Dedifferentiated amniotic fluid mesenchymal stem cell (primary cell): ENCODE data around the gene TOMM6.

ENCODE experiments used
- DNase-seq: peaks from one replicate; pipeline ENCODE4 v3.0.0-alpha.2; 2016; ENCODE audit errors: extremely low spot score

Gene TOMM6

DNA sequence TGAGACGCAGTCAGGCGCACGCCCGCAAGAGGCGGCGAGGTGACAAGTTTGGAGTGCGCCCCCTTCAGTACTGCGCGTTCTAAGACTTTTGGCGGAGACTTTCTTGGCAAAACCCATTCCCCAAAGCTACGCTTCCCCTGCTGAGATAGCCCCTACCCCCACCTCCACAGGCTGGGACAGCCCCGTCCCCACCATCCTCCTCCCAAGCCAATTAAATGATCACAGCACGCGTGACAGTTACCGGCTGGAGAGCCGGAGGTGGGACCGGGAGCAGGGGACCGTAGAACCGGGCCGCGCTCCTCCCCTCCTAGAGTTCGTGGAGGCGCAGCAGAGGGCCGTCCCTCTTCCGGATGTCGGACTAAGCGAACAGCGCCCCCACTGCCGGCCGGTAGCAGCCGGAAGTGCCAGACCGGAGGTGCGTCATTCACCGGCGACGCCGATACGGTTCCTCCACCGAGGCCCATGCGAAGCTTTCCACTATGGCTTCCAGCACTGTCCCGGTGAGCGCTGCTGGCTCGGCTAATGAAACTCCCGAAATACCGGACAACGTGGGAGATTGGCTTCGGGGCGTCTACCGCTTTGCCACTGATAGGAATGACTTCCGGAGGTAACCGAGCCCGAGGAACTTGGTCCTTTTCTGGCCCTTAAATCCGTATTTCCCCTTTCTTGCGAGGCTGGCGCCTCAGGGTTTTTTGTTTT lies at the start of gene TOMM6:
Gene TOMM6, plus strand, starts transcription at position 476 of the 699 bp plus-strand sequence. Its CDS starts 4 bp downstream, at position 480.
- peak; percentile 93 for DNase-seq

GRCh38 chr6:41739041-41739440 lies 48.5 kb upstream of the TOMM6 start:
- no peak for DNase-seq

- no peak for DNase-seq
These were observed 46.9 kb upstream of the TOMM6 start for GRCh38 chr6:41740366-41741162.

- no peak for DNase-seq
These were observed 45.6 kb upstream of the TOMM6 start for GRCh38 chr6:41741625-41742490.

DNA sequence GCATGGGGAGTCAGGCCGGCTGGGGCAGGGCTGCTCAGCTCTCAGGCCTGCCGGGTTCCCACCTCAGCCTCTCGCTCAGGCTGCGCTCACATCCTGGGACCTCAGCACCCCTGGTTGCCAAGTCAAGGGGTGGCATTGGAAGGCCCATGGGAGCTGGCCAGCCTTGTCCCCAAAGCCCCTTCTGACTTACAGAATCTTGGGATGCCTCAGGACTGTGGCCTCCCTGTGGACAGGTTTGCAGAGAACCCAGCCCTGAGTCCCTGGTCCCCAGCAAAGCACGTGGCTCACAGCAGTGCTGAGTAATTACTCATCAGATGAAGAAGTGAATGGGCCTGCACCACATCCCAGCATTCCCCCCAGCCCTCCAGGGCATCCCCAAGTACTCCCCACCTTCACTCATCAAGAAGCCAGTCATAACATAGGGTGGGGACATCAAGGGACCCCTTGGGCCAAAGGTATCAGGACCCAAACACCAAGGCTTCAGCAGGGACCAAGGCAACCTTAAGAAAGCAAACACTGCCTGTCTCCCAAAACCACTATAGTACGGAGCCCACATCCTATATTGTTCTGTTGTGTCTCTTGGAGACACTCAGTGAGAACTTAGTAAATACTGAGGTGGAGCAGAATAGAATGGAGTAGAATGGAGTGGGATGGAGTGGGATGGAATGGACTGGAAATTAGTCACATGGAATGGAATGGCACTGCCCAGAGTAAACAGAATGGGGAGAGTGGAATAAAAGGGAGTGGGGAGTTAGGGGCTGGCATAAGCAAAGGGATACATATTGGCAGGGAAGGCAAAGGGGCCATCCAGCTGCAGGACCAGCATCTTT lies 43.9 kb upstream of the TOMM6 start:
- DNase-seq, result no peak

DNA sequence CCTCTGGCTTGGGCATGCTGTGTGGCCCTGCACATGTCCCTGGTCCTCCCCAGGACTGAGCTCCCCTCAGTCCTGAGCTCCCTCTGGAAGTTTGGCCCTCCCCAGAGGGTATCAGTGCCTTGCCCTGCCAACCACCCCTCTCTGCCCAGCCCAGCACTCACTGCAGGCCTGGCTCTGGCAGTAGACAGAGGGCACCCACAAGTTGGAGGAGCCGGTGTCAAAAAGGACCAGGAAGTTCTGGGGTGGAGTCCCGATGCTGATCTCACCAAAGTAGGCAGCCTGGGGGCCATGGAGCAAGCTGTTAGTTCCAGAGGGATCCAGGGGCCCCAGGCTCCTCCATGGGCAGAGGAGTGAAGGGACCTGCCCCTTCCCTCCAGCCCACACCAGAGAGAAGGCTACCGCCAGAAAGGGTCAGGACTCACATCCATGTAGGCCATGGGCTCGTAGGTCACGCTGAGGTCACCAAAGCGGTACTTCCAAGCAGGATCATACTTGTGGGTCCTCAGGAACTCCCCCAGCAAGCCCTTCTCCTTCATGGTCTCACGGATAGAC lies 43.2 kb upstream of the TOMM6 start:
- no peak for DNase-seq

DNA sequence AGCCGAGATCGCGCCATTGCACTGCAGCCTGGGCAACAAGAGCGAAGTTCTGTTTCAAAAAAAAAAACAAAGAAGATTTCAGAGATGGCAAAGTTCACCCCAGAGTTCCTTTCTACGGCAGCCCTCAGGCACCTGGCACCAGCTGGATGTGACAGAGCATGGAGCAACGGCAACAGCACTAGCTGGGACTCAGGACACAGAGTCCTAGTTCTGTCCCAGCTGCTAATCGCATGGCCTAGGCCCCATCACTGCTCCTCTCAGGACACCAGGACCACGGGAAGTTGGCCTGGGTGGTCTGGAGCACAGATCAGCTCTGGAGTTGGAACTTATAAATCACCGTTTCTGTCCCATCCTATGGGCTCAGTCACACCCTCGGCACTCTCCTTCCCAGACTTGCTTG lies 41.4 kb upstream of the TOMM6 start:
- no peak for DNase-seq

GRCh38 chr6:41747256-41748101 lies 40.0 kb upstream of the TOMM6 start, which contains the start of gene PGC:
Gene PGC, minus strand, starts transcription at chr6:41747397. Its CDS starts 63 bp downstream, at chr6:41747334.
- no peak for DNase-seq

GRCh38 chr6:41748102-41748477 lies 39.4 kb upstream of the TOMM6 start:
- no peak for DNase-seq

- no peak for DNase-seq
These were observed 39.0 kb upstream of the TOMM6 start for GRCh38 chr6:41748542-41748941.

- no peak for DNase-seq
These were observed 37.1 kb upstream of the TOMM6 start for GRCh38 chr6:41750374-41750773.

GRCh38 chr6:41755895-41756294 lies 31.6 kb upstream of the TOMM6 start:
- no peak for DNase-seq

GRCh38 chr6:41756354-41756753 lies 31.1 kb upstream of the TOMM6 start:
- DNase-seq, result no peak

DNA sequence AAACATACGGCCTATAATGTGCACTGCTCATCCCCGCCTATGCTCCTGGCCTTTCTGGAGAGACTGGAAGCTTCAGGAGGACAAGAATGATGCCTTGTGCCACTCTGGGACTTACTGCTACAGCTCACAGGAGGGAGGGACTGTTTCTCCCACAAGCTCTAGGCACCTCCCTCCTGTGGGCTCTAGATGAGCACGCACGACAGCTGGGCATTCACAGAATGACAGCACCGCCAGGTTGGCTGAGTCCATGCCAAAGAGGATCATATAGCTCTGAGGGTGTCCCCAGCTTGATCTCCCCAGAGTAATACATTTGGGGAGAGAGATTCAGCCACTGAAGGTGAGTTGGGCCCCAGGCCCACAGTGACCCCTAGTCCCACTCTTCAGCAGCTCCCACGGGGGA lies 30.2 kb upstream of the TOMM6 start:
- DNase-seq, result no peak

- no peak for DNase-seq
These were observed 29.4 kb upstream of the TOMM6 start for GRCh38 chr6:41757931-41758640.

- no peak for DNase-seq
These were observed 28.9 kb upstream of the TOMM6 start for GRCh38 chr6:41758641-41759035.

- no peak for DNase-seq
These were observed 28.2 kb upstream of the TOMM6 start for GRCh38 chr6:41759106-41759904.

DNA sequence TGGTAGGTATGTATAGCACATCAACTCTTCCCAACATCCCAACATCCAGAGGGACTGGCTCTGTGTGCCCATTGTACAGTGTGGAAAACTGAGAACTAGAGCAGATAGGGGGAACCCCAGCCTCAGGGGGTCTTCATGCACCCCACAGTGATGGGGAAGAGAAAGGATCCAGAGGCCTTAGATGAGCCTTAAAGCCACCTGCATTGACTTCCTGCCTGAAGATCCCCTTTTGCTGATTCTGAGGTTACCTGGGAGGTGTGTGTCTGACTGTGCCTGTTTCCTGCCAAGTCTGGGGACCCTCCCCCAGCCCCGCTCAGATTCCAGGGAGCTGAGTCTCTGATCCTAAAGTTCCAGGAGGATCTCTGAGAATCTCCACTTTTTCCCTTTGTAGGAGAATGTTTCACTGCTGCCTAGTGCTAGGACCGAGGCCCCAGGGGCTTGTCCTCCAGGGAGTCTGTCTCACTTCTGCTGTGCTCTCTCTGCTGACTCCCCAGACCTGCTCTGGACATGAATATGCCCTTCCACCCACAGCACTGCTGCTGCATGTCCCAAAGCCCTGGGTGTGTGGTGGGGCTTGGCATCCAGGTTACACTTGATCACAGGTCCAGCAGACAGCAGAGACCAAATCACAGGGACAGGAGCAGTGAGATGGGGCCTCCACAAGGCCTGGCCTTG lies 27.5 kb upstream of the TOMM6 start:
- DNase-seq, result no peak
